Neural cell (in vitro differentiated cells): ENCODE results near the gene SLC22A31.

Experiments
- EP300 ChIP-seq: fragments of 450-650 bp; conservative IDR thresholded peaks from 2 replicates; pipeline ENCODE4 v1.6.1; 2014; ENCODE audit warnings: antibody characterized with exemption, mild to moderate bottlenecking, moderate library complexity; ENCODE audit not compliant: poor library complexity, severe bottlenecking
- EZH2 ChIP-seq: fragments of 200-600, 300-800 bp; shearing (Covaris generic), sonication (generic); IDR thresholded peaks from 2 replicates; pipeline ENCODE4 v1.6.1; 2014; ENCODE audit warnings: antibody characterized with exemption, low read length, borderline replicate concordance, mild to moderate bottlenecking; ENCODE audit not compliant: insufficient read depth, poor library complexity, severe bottlenecking
- POLR2AphosphoS5 ChIP-seq: IDR thresholded peaks from 2 replicates; pipeline ENCODE4 v1.6.1; 2012
- RAD21 ChIP-seq: fragments of 450-650 bp; conservative IDR thresholded peaks from 2 replicates; pipeline ENCODE4 v1.6.1; 2014; ENCODE audit warnings: antibody characterized with exemption, mild to moderate bottlenecking, moderate library complexity
- SMC3 ChIP-seq: fragments of 450-650 bp; conservative IDR thresholded peaks from 2 replicates; pipeline ENCODE4 v1.6.1; 2014; ENCODE audit warnings: antibody characterized with exemption, mild to moderate bottlenecking, moderate library complexity; ENCODE audit not compliant: poor library complexity
- TAF1 ChIP-seq: IDR thresholded peaks from 2 replicates; pipeline ENCODE4 v1.6.1; 2012; ENCODE audit warnings: low read depth
- TF ChIP-seq, protein P1 (sequence below): fragments of 450-650 bp; IDR thresholded peaks from 2 replicates; pipeline ENCODE4 v1.5.1; 2014; ENCODE audit warnings: antibody characterized with exemption, mild to moderate bottlenecking, moderate library complexity; ENCODE audit not compliant: poor library complexity, severe bottlenecking
- TF ChIP-seq, protein P2 (sequence below): IDR thresholded peaks from 2 replicates; pipeline ENCODE4 v1.6.1; 2012; ENCODE audit warnings: borderline replicate concordance

GRCh38 chr16:89237733-89238132, 37.4 kb upstream of the SLC22A31 start:
- TF ChIP-seq, protein P1, sequence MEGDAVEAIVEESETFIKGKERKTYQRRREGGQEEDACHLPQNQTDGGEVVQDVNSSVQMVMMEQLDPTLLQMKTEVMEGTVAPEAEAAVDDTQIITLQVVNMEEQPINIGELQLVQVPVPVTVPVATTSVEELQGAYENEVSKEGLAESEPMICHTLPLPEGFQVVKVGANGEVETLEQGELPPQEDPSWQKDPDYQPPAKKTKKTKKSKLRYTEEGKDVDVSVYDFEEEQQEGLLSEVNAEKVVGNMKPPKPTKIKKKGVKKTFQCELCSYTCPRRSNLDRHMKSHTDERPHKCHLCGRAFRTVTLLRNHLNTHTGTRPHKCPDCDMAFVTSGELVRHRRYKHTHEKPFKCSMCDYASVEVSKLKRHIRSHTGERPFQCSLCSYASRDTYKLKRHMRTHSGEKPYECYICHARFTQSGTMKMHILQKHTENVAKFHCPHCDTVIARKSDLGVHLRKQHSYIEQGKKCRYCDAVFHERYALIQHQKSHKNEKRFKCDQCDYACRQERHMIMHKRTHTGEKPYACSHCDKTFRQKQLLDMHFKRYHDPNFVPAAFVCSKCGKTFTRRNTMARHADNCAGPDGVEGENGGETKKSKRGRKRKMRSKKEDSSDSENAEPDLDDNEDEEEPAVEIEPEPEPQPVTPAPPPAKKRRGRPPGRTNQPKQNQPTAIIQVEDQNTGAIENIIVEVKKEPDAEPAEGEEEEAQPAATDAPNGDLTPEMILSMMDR = no peak
- no peak for TF ChIP-seq EZH2
- TF ChIP-seq SMC3 = no peak
- TF ChIP-seq EP300 = no peak
- TF ChIP-seq, protein P2, sequence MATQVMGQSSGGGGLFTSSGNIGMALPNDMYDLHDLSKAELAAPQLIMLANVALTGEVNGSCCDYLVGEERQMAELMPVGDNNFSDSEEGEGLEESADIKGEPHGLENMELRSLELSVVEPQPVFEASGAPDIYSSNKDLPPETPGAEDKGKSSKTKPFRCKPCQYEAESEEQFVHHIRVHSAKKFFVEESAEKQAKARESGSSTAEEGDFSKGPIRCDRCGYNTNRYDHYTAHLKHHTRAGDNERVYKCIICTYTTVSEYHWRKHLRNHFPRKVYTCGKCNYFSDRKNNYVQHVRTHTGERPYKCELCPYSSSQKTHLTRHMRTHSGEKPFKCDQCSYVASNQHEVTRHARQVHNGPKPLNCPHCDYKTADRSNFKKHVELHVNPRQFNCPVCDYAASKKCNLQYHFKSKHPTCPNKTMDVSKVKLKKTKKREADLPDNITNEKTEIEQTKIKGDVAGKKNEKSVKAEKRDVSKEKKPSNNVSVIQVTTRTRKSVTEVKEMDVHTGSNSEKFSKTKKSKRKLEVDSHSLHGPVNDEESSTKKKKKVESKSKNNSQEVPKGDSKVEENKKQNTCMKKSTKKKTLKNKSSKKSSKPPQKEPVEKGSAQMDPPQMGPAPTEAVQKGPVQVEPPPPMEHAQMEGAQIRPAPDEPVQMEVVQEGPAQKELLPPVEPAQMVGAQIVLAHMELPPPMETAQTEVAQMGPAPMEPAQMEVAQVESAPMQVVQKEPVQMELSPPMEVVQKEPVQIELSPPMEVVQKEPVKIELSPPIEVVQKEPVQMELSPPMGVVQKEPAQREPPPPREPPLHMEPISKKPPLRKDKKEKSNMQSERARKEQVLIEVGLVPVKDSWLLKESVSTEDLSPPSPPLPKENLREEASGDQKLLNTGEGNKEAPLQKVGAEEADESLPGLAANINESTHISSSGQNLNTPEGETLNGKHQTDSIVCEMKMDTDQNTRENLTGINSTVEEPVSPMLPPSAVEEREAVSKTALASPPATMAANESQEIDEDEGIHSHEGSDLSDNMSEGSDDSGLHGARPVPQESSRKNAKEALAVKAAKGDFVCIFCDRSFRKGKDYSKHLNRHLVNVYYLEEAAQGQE = no peak
- TF ChIP-seq RAD21 = no peak
- TF ChIP-seq POLR2AphosphoS5 = no peak
- TF ChIP-seq TAF1 = no peak
